Heart left ventricle (tissue), 16 donors: ENCODE results near the gene SLC35G6. TPM values are rescaled to one million over a fixed set of nuclear protein-coding genes. Genes with fewer than 3 reads are reported as not detected.
A peak's percentile ranks its signal among the peaks of the same experiment; 100 is the strongest.

Experiments
- ATAC-seq, 4 donors: fragments of 200-7000 bp; cut with Tn5 transposase; one replicate each; pipeline ENCODE4 v1.9.1; 2020 to 2022; ENCODE audit warnings: moderate library complexity in 4 of 4, mild to moderate bottlenecking in 3 of 4, moderate number of reproducible peaks in 1 of 4
- DNase-seq, 5 donors: peaks; one replicate each; pipeline ENCODE4 v3.0.0-alpha.2; 2020
- H3K27ac ChIP-seq, 12 donors: fragments of 200-600 bp; sonication (generic) in 4 of 12; one replicate each; pipeline versions ENCODE4 v1.5.0 to v1.8.0; 2016 to 2022; ENCODE audit warnings: mild to moderate bottlenecking in 2 of 12
- H3K27me3 ChIP-seq, 9 donors: fragments of 200-600 bp; sonication (generic) in 2 of 9; one replicate each; pipeline versions ENCODE4 v1.5.1 to v1.8.0; 2016 to 2022; ENCODE audit warnings: mild to moderate bottlenecking in 3 of 9
- H3K36me3 ChIP-seq, 9 donors: fragments of 200-600 bp; sonication (generic) in 2 of 9; one replicate each; pipeline versions ENCODE4 v1.5.0 to v1.8.0; 2018 to 2022; ENCODE audit warnings: mild to moderate bottlenecking in 2 of 9
- H3K4me1 ChIP-seq, 12 donors: fragments of 200-600 bp; sonication (generic) in 4 of 12; one replicate each; pipeline versions ENCODE4 v1.5.0 to v1.8.0; 2016 to 2022; ENCODE audit warnings: mild to moderate bottlenecking in 3 of 12
- H3K4me3 ChIP-seq, 12 donors: fragments of 200-600 bp; sonication (generic) in 4 of 12; one replicate each; pipeline versions ENCODE4 v1.5.0 to v1.8.0; 2017 to 2022; ENCODE audit warnings: mild to moderate bottlenecking in 9 of 12, moderate library complexity in 4 of 12
- H3K9me3 ChIP-seq, 12 donors: fragments of 200-600 bp; sonication (generic) in 4 of 12; one replicate each; pipeline versions ENCODE4 v1.5.0 to v1.8.0; 2016 to 2022; ENCODE audit warnings: mild to moderate bottlenecking in 1 of 12
- CTCF ChIP-seq, 12 donors: fragments of 200-600 bp; sonication (generic) in 4 of 12; IDR thresholded peaks; one replicate each; pipeline versions ENCODE4 v1.5.0 to v1.8.0; 2018 to 2022; ENCODE audit warnings: antibody characterized with exemption in 12 of 12, mild to moderate bottlenecking in 5 of 12
- POLR2A ChIP-seq, 2 donors: fragments of 450-650 bp; IDR thresholded peaks; one replicate each; pipeline ENCODE4 v1.6.1; 2017; ENCODE audit warnings: antibody characterized with exemption in 2 of 2, mild to moderate bottlenecking in 2 of 2, moderate library complexity in 2 of 2
- WGBS, 4 donors: extraction: QIAGEN DNeasy Blood & Tissue Kit in 2 of 4; methylation state at CpG; one replicate each; pipeline versions ENCODE4 v1.1.5 to v1.1.7; 2013 to 2018; 5-methylcytosine and 5-hydroxymethylcytosine counted together
- intact Hi-C, 10 donors: fragments of 100-400 bp; cut with DNase I; formaldehyde crosslinking; loops; one replicate each; pipeline versions ENCODE4 v1.11.1 to v1.14.2; 2022
- polyA plus RNA-seq, 2 donors: library from polyadenylated mRNA; stranded (reverse); fragments of 200-250 nt; gene quantifications; one replicate each; pipeline ENCODE4 v1.2.3, GENCODE V29; 2013
- total RNA-seq, 9 donors: library from RNA; depleted of rRNA in 2 of 9; stranded (reverse); fragments of >200 nt in 2 of 9; fragmentation: NEBNext Ultra II Directional in 3 of 9; extraction: Animal tissue kit (Norgen Biotek cat#: 25700) in 3 of 9; gene quantifications; one replicate each; pipeline versions ENCODE4 v1.1.0 to v1.2.4, GENCODE V29; 2016 to 2023
- donor health status: ischemic (EF 13 %, LVEDD 7.1; RV severe dilation, severe dysfunction).
- donor health status: healthy with polysubstance abuse.
- donor health status: DM: no; HTN: yes; CAD: no.
- donor health status: DM: no; HTN: no; CAD: no.
- donor health status: ischemic (EF 25% LVEDD 6.9; RV normal size, moderate dysfunction).
- donor health status: ischemic (EF 25% LVEDD 5.7; RV mildly dilated, moderate dysfunction).
- donor health status: healthy.
- donor health status: DM: yes; HTN: yes; CAD: no.
- donor health status: ischemic (EF 35%, LVEDD 5.7; RV mildly dilated, moderate dysfunction).
- donor health status: nonischemic (EF 11% LVEDD 7.7; RV severe dilation, severe dysfunction).
- donor health status: DM: yes; HTN: yes; CAD: no.
- donor health status: PGD.
- donor health status: ischemic (EF 29% LVEDD 5.4; RV normal size, mild dysfunction).
- donor health status: nonischemic (EF 23%, LVEDD 6.1; RV moderate dilation, normal function).

SLC35G6 gene
- total and polyA plus RNA-seq, 11 donors = 0.08 TPM; not detected in 10

DNA sequence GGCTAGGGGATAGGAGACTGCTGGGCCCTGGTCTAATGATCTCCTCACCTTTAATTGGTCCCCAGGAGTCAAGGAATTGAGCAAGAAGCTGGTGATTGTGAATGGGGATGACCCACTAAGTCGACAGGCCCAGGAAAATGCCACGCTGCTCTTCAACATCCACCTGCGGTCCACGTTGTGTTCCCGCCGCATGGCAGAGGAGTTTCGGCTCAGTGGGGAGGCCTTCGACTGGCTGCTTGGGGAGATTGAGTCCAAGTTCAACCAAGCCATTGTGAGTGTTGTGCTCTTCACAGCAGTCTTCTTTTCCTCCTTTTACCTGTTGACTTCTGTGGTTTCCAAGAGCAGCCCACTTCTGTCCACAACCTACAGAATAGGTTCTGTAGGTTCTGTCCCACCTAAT, 22.3 kb downstream of the SLC35G6 start:
- ATAC-seq (no peak), DNase-seq (no peak)
- Histone ChIP-seq H3K4me1 (no peaks in the 10 kb centered on the region), H3K27ac (no peak overlapping the region), H3K36me3 (peaks cover 16 to 100% (median 99%) of the 10 kb centered on the region in 9 donors), H3K27me3 (no peaks in the 10 kb centered on the region), H3K4me3 (no peak overlapping the region), H3K9me3 (no peaks in the 10 kb centered on the region)
- WGBS, 4 donors = 93 to 96% (median 94%) methylated on average over 8 of the region's 8 CpGs
- TF ChIP-seq CTCF (IDR thresholded peaks at IDR 0.05) (no peak), POLR2A (IDR thresholded peaks at IDR 0.05) (no peak)
- intact Hi-C loops = loop anchor here in 2 of 10 donors (10.0 kb wide), 2 partner anchors 139 to 149 kb away; partner anchors contain the start of genes KCTD11 (in 1 of the 2) and TMEM95 (in 1 of the 2)

- 67 to 77% (median 69%) methylated on average over 9 to 11 of the region's 11 CpGs for WGBS, 4 donors
- ATAC-seq = peak in 2 of 4 donors; percentile 21 to 33
- H3K27ac ChIP-seq = no peak overlapping the region
These were observed 26.9 kb downstream of the SLC35G6 start for GRCh38 chr17:7508145-7508544.

GRCh38 chr17:7508846-7509245, 27.6 kb downstream of the SLC35G6 start:
- Histone ChIP-seq H3K4me1 (no peaks in the 10 kb centered on the region), H3K4me3 (no peak overlapping the region), H3K27me3 (no peaks in the 10 kb centered on the region), H3K27ac (no peak overlapping the region), H3K9me3 (no peaks in the 10 kb centered on the region), H3K36me3 (peaks cover 5 to 100% (median 99%) of the 10 kb centered on the region in 9 donors)
- TF ChIP-seq POLR2A (IDR thresholded peaks at IDR 0.05) (no peak), CTCF (IDR thresholded peaks at IDR 0.05) (no peak)
- DNase-seq = no peak
- intact Hi-C loops = loop anchor here in 2 of 10 donors (10.0 kb wide), 2 partner anchors 144 to 154 kb away; partner anchors contain the start of genes KCTD11 (in 1 of the 2) and TMEM95 (in 1 of the 2)
- ATAC-seq = no peak
- 86 to 91% (median 88%) methylated on average over 9 of the region's 9 CpGs for WGBS, 4 donors

More at GRCh38 chr17:7508145-7508544, 26.9 kb downstream of the SLC35G6 start:
- Histone ChIP-seq H3K4me3 (no peak overlapping the region), H3K27me3 (no peaks in the 10 kb centered on the region), H3K36me3 (peaks cover 5 to 100% (median 99%) of the 10 kb centered on the region in 9 donors), H3K9me3 (no peaks in the 10 kb centered on the region), H3K4me1 (no peaks in the 10 kb centered on the region)
- DNase-seq = peak in 1 of 5 donors; percentile 52
- TF ChIP-seq POLR2A (IDR thresholded peaks at IDR 0.05) (no peak), CTCF (IDR thresholded peaks at IDR 0.05) (no peak)
- intact Hi-C loops = loop anchor here in 2 of 10 donors (10.0 kb wide), 2 partner anchors 143 to 153 kb away; partner anchors contain the start of genes KCTD11 (in 1 of the 2) and TMEM95 (in 1 of the 2)

DNA sequence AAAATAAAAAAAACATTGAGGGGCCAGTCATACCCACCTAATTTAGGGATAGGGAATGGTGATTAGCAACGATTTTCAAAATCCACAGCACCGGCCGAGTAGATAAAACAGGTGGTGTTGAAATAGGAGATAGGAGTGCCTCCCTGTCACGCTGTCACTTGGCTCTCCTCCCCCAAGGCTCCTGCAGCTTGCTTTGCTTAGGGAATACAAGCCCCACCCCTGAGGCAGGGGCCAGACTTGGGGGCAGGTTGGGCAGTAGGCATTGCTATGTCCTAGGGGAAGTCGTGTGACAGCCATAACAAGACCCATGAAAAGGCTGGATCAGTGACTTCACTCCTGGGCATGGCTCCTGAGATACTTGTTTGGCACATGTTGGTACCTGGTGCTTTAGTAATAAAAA, 28.7 kb downstream of the SLC35G6 start:
- intact Hi-C loops = loop anchor here in 5 of 10 donors (5.0 to 10.0 kb wide), 4 partner anchors 47 to 155 kb away; partner anchors contain the start of genes KCTD11 (in 2 of the 5), SENP3 (in 2 of the 5), TMEM95 (in 2 of the 5) and TNFSF13 (in 1 of the 5)

More for the DNA sequence above, 28.7 kb downstream of the SLC35G6 start:
- H3K36me3 ChIP-seq = peaks cover 5 to 98% (median 96%) of the 10 kb centered on the region in 9 donors
- H3K4me1 ChIP-seq = peaks cover 0 to 1% (median 0%) of the 10 kb centered on the region in 12 donors
- H3K27ac ChIP-seq = no peak overlapping the region
- H3K27me3 ChIP-seq = no peaks in the 10 kb centered on the region
- DNase-seq = no peak
- TF ChIP-seq CTCF (IDR thresholded peaks at IDR 0.05) (no peak), POLR2A (IDR thresholded peaks at IDR 0.05) (no peak)
- H3K9me3 ChIP-seq = no peaks in the 10 kb centered on the region
- H3K4me3 ChIP-seq = no peak overlapping the region
- peak in 1 of 4 donors; percentile 24 for ATAC-seq
- WGBS, 4 donors = 47 to 61% (median 55%) methylated on average over 5 of the region's 5 CpGs
